ENCODE measurements around the gene PDK2. TPM values are rescaled to one million over a fixed set of nuclear protein-coding genes. Genes with fewer than 3 reads are reported as not detected.
A peak's percentile ranks its signal among the peaks of the same experiment; 100 is the strongest.

PDK2 gene
- total and polyA plus RNA-seq, 10 of the 15 experiments (the other 5 are each of a cell fraction or from before 2014, with no cell fraction given): 0.98 to 22.6 (median 12.3) TPM

DNA sequence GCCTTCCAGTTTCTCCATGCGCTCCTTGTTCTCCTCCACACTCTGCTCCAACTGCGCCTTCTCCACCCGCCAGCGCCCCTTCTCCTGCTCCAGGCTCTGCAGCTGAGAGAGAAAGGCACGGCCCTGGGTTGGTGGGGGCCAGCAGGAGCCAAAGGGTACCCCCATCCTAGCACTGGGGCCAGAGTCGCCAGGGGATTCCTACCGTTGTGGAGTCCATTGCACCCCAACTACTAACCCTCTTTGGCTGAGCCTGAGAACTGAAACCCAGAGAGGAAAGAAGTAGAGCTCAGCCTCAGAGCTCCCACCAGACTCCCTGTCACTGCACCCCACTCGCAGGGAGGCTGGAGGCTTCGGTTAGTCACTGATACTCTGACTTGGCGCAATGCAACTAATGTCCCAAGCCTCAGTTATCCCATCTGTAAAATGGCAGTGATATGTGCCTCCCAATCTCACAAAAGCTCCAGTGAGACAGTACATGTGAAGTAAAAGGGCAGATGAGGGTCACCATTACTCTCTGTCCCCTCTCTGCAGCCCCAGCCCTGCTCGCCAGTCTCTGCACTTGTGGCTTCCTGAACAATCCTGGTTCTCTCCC is 41.0 kb downstream of the PDK2 start:
- no peak for DNase-seq (ENCODE audit: low read depth, low spot score)
- ChIA-PET RAD21 (ENCODE audit: unreplicated experiment) (interaction anchor here (0.9 kb wide), 1 partner anchor 27 kb away, joined by 3 read pairs; no protein-coding TSS in a partner anchor), SMC1A (ENCODE audit: uncharacterized antibody, unreplicated experiment) (interaction anchor here (0.8 kb wide), 1 partner anchor 26 kb away, joined by 3 read pairs; no protein-coding TSS in a partner anchor), POLR2A (interaction anchor here (1.1 kb wide), 1 partner anchor 11 kb away, joined by 4 read pairs; no protein-coding TSS in a partner anchor), CTCF (interaction anchor here (1.0 to 6.9 kb wide), 3 partner anchors 22 to 43 kb away, joined by 5 to 87 read pairs (median 7); no protein-coding TSS in a partner anchor)
- WGBS (ENCODE audit: insufficient coverage, insufficient replicate concordance, low lambda C conversion rate, missing lambda C conversion rate): 92% methylated on average over 11 of the region's 11 CpGs
- no peak overlapping the region for H3K27ac ChIP-seq (ENCODE audit: control insufficient read depth, insufficient read depth)
- H3K9me3 ChIP-seq (replicated peaks; ENCODE audit: control insufficient read depth, insufficient read depth, low read length): no peaks in the 10 kb centered on the region
- FAIRE-seq: no peak
- no peak for ATAC-seq
- H2AFZ ChIP-seq (ENCODE audit: control insufficient read depth, low read depth, low read length): no peak overlapping the region
- peaks cover 13% of the 10 kb centered on the region for H3K4me1 ChIP-seq (ENCODE audit: control insufficient read depth, insufficient read depth, low read length)
- intact Hi-C loops (cut with micrococcal nuclease; ENCODE audit: unreplicated experiment): no loop called here
- no peak overlapping the region for H3K4me2 ChIP-seq (ENCODE audit: control insufficient read depth, insufficient read depth)
- H3K27me3 ChIP-seq (replicated peaks in 1 of 2; ENCODE audit: control insufficient read depth in 2 of 2, insufficient read depth in 2 of 2, low read length in 1 of 2): no peaks in the 10 kb centered on the region
- H3K36me3 ChIP-seq (ENCODE audit: control insufficient read depth in 2 of 2, insufficient read depth in 2 of 2, low read length in 1 of 2): peaks cover 46 to 62% of the 10 kb centered on the region in 2 experiments
- TF ChIP-seq EED (IDR thresholded peaks at IDR 0.05; ENCODE audit: low read depth) (no peak), POLR2AphosphoS5 (IDR thresholded peaks at IDR 0.05; ENCODE audit: low read length) (0 out of 2 replicates have a peak, but pooled peaks have one; percentile 25), POLR2A (IDR thresholded peaks at IDR 0.05; ENCODE audit: low read depth, low read length) (0 out of 2 replicates have a peak, but pooled peaks have one; percentile 8)
- H4K20me1 ChIP-seq (ENCODE audit: control insufficient read depth, insufficient read depth): peaks cover 17% of the 10 kb centered on the region; the same call in 1 of the 2 replicates
- H3K4me3 ChIP-seq: no peak overlapping the region
- H3K79me2 ChIP-seq (ENCODE audit: control insufficient read depth, insufficient read depth, low read length): peaks cover 4% of the 10 kb centered on the region
- H3K9ac ChIP-seq (ENCODE audit: control insufficient read depth, insufficient read depth, low read length): no peak overlapping the region
- in situ Hi-C loops (cut with MboI): no loop called here
- no TSS peak for BruUV-seq (replicated peaks)

GRCh38 chr17:50137042-50137441 is 41.9 kb downstream of the PDK2 start:
- H3K27ac ChIP-seq (ENCODE audit: control insufficient read depth, insufficient read depth): no peak overlapping the region
- peaks cover 13% of the 10 kb centered on the region for H3K4me1 ChIP-seq (ENCODE audit: control insufficient read depth, insufficient read depth, low read length)
- no peak overlapping the region for H2AFZ ChIP-seq (ENCODE audit: control insufficient read depth, low read depth, low read length)
- H3K79me2 ChIP-seq (ENCODE audit: control insufficient read depth, insufficient read depth, low read length): peaks cover 7% of the 10 kb centered on the region
- no TSS peak for BruUV-seq (replicated peaks)
- H3K4me2 ChIP-seq (ENCODE audit: control insufficient read depth, insufficient read depth): no peak overlapping the region
- WGBS (ENCODE audit: insufficient coverage, insufficient replicate concordance, low lambda C conversion rate, missing lambda C conversion rate): 74% methylated on average over 4 of the region's 4 CpGs
- FAIRE-seq: no peak
- no peak for ATAC-seq
- no peak overlapping the region for H3K4me3 ChIP-seq
- in situ Hi-C loops (cut with MboI) (no loop called here), intact Hi-C loops (cut with micrococcal nuclease; ENCODE audit: unreplicated experiment) (no loop called here)
- no peaks in the 10 kb centered on the region for H3K27me3 ChIP-seq (replicated peaks in 1 of 2; ENCODE audit: control insufficient read depth in 2 of 2, insufficient read depth in 2 of 2, low read length in 1 of 2)
- H4K20me1 ChIP-seq (ENCODE audit: control insufficient read depth, insufficient read depth): peaks cover 17% of the 10 kb centered on the region; the same call in 1 of the 2 replicates
- RAD21 ChIA-PET (ENCODE audit: unreplicated experiment): interaction anchor here (0.7 kb wide), 1 partner anchor 8 kb away, joined by 3 read pairs; no protein-coding TSS in a partner anchor
- H3K9ac ChIP-seq (ENCODE audit: control insufficient read depth, insufficient read depth, low read length): no peak overlapping the region
- H3K36me3 ChIP-seq (ENCODE audit: control insufficient read depth in 2 of 2, insufficient read depth in 2 of 2, low read length in 1 of 2): peaks cover 51 to 69% of the 10 kb centered on the region in 2 experiments
- SMC1A ChIA-PET (ENCODE audit: uncharacterized antibody, unreplicated experiment): interaction anchor here (0.8 to 1.0 kb wide), 2 partner anchors 10 to 25 kb away, joined by 3 to 4 read pairs; no protein-coding TSS in a partner anchor
- POLR2A ChIA-PET: interaction anchor here (1.1 to 1.2 kb wide), 2 partner anchors 11 to 15 kb away, joined by 4 read pairs; no protein-coding TSS in a partner anchor
- no peaks in the 10 kb centered on the region for H3K9me3 ChIP-seq (replicated peaks; ENCODE audit: control insufficient read depth, insufficient read depth, low read length)
- DNase-seq (ENCODE audit: low read depth, low spot score): no peak
- CTCF ChIA-PET: interaction anchor here (1.0 to 6.9 kb wide), 3 partner anchors 22 to 43 kb away, joined by 5 to 87 read pairs (median 7); no protein-coding TSS in a partner anchor
- TF ChIP-seq NR2C1 (IDR thresholded peaks at IDR 0.05) (no peak), SP1 (IDR thresholded peaks at IDR 0.05; ENCODE audit: low read depth, low read length) (no peak), USF2 (IDR thresholded peaks at IDR 0.05; ENCODE audit: borderline replicate concordance, low read depth, low read length) (no peak), SIX5 (IDR thresholded peaks at IDR 0.05; ENCODE audit: low read depth, low read length, severe bottlenecking) (no peak), IRF4 (IDR thresholded peaks at IDR 0.05; ENCODE audit: low read depth, low read length) (no peak), TCF12 (IDR thresholded peaks at IDR 0.05; ENCODE audit: low read depth, low read length) (no peak), FOXM1 (IDR thresholded peaks at IDR 0.05; ENCODE audit: low read depth, low read length) (no peak), STAT3 (IDR thresholded peaks at IDR 0.05; ENCODE audit: low read depth, low read length) (no peak), BACH1 (IDR thresholded peaks at IDR 0.05; ENCODE audit: borderline replicate concordance) (no peak), NFXL1 (IDR thresholded peaks at IDR 0.05; ENCODE audit: borderline replicate concordance) (no peak), SMAD5 (IDR thresholded peaks at IDR 0.05; ENCODE audit: low read depth) (no peak), LARP7 (IDR thresholded peaks at IDR 0.05) (no peak)
- TF ChIP-seq, protein P1, sequence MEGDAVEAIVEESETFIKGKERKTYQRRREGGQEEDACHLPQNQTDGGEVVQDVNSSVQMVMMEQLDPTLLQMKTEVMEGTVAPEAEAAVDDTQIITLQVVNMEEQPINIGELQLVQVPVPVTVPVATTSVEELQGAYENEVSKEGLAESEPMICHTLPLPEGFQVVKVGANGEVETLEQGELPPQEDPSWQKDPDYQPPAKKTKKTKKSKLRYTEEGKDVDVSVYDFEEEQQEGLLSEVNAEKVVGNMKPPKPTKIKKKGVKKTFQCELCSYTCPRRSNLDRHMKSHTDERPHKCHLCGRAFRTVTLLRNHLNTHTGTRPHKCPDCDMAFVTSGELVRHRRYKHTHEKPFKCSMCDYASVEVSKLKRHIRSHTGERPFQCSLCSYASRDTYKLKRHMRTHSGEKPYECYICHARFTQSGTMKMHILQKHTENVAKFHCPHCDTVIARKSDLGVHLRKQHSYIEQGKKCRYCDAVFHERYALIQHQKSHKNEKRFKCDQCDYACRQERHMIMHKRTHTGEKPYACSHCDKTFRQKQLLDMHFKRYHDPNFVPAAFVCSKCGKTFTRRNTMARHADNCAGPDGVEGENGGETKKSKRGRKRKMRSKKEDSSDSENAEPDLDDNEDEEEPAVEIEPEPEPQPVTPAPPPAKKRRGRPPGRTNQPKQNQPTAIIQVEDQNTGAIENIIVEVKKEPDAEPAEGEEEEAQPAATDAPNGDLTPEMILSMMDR (IDR thresholded peaks at IDR 0.05 in 2 of 3, conservative IDR thresholded peaks at IDR 0.05 in 1 of 3; ENCODE audit: control insufficient read depth in 2 of 3, extremely low read depth in 1 of 3, insufficient read depth in 1 of 3, low read depth in 3 of 3, low read length in 3 of 3): no peak
